ENCODE measurements around the gene SUPT3H. TPM values are rescaled to one million over a fixed set of nuclear protein-coding genes. Genes with fewer than 3 reads are reported as not detected.
A peak's percentile ranks its signal among the peaks of the same experiment; 100 is the strongest.

SUPT3H gene
- polyA plus RNA-seq, 1 donor = 12.0 TPM

GRCh38 chr6:44829836-44830235 lies 547.9 kb downstream of the SUPT3H start:
- DNase-seq = no peak
- no peak overlapping the region for H3K27ac ChIP-seq (ENCODE audit: low read length)
- H3K9me3 ChIP-seq (ENCODE audit: control insufficient read depth, low read depth, low read length) = no peaks in the 10 kb centered on the region
- H3K4me1 ChIP-seq (ENCODE audit: control insufficient read depth, insufficient read depth, low read length) = no peaks in the 10 kb centered on the region
- H3K36me3 ChIP-seq (ENCODE audit: control insufficient read depth, insufficient read depth, low read length) = no peaks in the 10 kb centered on the region
- no peaks in the 10 kb centered on the region for H3K27me3 ChIP-seq (ENCODE audit: control insufficient read depth, insufficient read depth, low read length)
- H3K4me3 ChIP-seq (ENCODE audit: low read length) = no peak overlapping the region
- no CpG with 5 or more reads among the region's 2 CpGs for WGBS (ENCODE audit: insufficient coverage, low lambda C conversion rate)

DNA sequence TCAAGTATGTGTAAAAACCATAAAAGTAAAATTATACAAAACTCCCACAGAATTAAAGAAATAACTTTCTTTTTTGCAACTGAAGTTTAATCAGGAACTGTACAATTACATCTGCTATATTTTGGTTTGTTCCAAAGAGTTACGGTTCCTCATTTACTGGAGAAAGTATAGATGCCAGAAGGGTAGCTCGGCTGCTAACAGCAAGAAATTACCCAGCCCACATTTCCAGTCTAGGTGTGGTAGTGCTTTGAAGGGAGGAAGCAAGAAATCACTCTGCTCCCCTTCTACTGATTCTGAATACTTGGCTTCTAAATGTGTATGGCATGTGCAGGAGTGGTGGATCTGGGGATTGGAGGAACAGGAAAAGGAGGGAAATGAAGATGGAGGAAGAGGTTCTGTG lies 549.0 kb downstream of the SUPT3H start:
- Histone ChIP-seq H3K4me3 (ENCODE audit: low read length) (no peak overlapping the region), H3K36me3 (ENCODE audit: control insufficient read depth, insufficient read depth, low read length) (no peaks in the 10 kb centered on the region), H3K27ac (ENCODE audit: low read length) (no peak overlapping the region), H3K27me3 (ENCODE audit: control insufficient read depth, insufficient read depth, low read length) (no peaks in the 10 kb centered on the region), H3K4me1 (ENCODE audit: control insufficient read depth, insufficient read depth, low read length) (no peaks in the 10 kb centered on the region), H3K9me3 (ENCODE audit: control insufficient read depth, low read depth, low read length) (no peaks in the 10 kb centered on the region)
- WGBS (ENCODE audit: insufficient coverage, low lambda C conversion rate) = 100% methylated on average over 1 of the region's 2 CpGs
- DNase-seq = no peak

GRCh38 chr6:44826025-44826676 lies 551.6 kb downstream of the SUPT3H start:
- Histone ChIP-seq H3K27me3 (ENCODE audit: control insufficient read depth, insufficient read depth, low read length) (no peaks in the 10 kb centered on the region), H3K4me1 (ENCODE audit: control insufficient read depth, insufficient read depth, low read length) (no peaks in the 10 kb centered on the region), H3K9me3 (ENCODE audit: control insufficient read depth, low read depth, low read length) (no peaks in the 10 kb centered on the region), H3K4me3 (ENCODE audit: low read length) (no peak overlapping the region), H3K27ac (ENCODE audit: low read length) (no peak overlapping the region), H3K36me3 (ENCODE audit: control insufficient read depth, insufficient read depth, low read length) (no peaks in the 10 kb centered on the region)
- 92% methylated on average over 2 of the region's 6 CpGs for WGBS (ENCODE audit: insufficient coverage, low lambda C conversion rate)
- no peak for DNase-seq

- no peaks in the 10 kb centered on the region for H3K27me3 ChIP-seq (ENCODE audit: control insufficient read depth, insufficient read depth, low read length)
- no peaks in the 10 kb centered on the region for H3K36me3 ChIP-seq (ENCODE audit: control insufficient read depth, insufficient read depth, low read length)
- H3K4me3 ChIP-seq (ENCODE audit: low read length) = no peak overlapping the region
- WGBS (ENCODE audit: insufficient coverage, low lambda C conversion rate) = no CpG with 5 or more reads among the region's 2 CpGs
- DNase-seq = peak; percentile 58 to 82
- no peak overlapping the region for H3K27ac ChIP-seq (ENCODE audit: low read length)
- H3K9me3 ChIP-seq (ENCODE audit: control insufficient read depth, low read depth, low read length) = no peaks in the 10 kb centered on the region
- H3K4me1 ChIP-seq (ENCODE audit: control insufficient read depth, insufficient read depth, low read length) = no peaks in the 10 kb centered on the region
Measured at GRCh38 chr6:44825273-44825672, 552.5 kb downstream of the SUPT3H start.

GRCh38 chr6:44824567-44824966 lies 553.2 kb downstream of the SUPT3H start:
- no peak for DNase-seq
- Histone ChIP-seq H3K27ac (ENCODE audit: low read length) (no peak overlapping the region), H3K4me3 (ENCODE audit: low read length) (no peak overlapping the region), H3K27me3 (ENCODE audit: control insufficient read depth, insufficient read depth, low read length) (no peaks in the 10 kb centered on the region), H3K36me3 (ENCODE audit: control insufficient read depth, insufficient read depth, low read length) (no peaks in the 10 kb centered on the region), H3K9me3 (ENCODE audit: control insufficient read depth, low read depth, low read length) (no peaks in the 10 kb centered on the region), H3K4me1 (ENCODE audit: control insufficient read depth, insufficient read depth, low read length) (no peaks in the 10 kb centered on the region)

GRCh38 chr6:44820759-44821158 lies 557.0 kb downstream of the SUPT3H start:
- no peak overlapping the region for H3K4me3 ChIP-seq (ENCODE audit: low read length)
- no peaks in the 10 kb centered on the region for H3K4me1 ChIP-seq (ENCODE audit: control insufficient read depth, insufficient read depth, low read length)
- no CpG with 5 or more reads among the region's 3 CpGs for WGBS (ENCODE audit: insufficient coverage, low lambda C conversion rate)

GRCh38 chr6:44820321-44820720 lies 557.4 kb downstream of the SUPT3H start:
- no peaks in the 10 kb centered on the region for H3K36me3 ChIP-seq (ENCODE audit: control insufficient read depth, insufficient read depth, low read length)
- no peaks in the 10 kb centered on the region for H3K27me3 ChIP-seq (ENCODE audit: control insufficient read depth, insufficient read depth, low read length)
- H3K4me3 ChIP-seq (ENCODE audit: low read length) = no peak overlapping the region
- no peaks in the 10 kb centered on the region for H3K9me3 ChIP-seq (ENCODE audit: control insufficient read depth, low read depth, low read length)
- no peak overlapping the region for H3K27ac ChIP-seq (ENCODE audit: low read length)
- 93% methylated on average over 2 of the region's 2 CpGs for WGBS (ENCODE audit: insufficient coverage, low lambda C conversion rate)
- no peak for DNase-seq
- no peaks in the 10 kb centered on the region for H3K4me1 ChIP-seq (ENCODE audit: control insufficient read depth, insufficient read depth, low read length)

More at GRCh38 chr6:44820759-44821158, 557.0 kb downstream of the SUPT3H start:
- no peaks in the 10 kb centered on the region for H3K36me3 ChIP-seq (ENCODE audit: control insufficient read depth, insufficient read depth, low read length)
- H3K27ac ChIP-seq (ENCODE audit: low read length) = no peak overlapping the region
- H3K27me3 ChIP-seq (ENCODE audit: control insufficient read depth, insufficient read depth, low read length) = no peaks in the 10 kb centered on the region
- no peak for DNase-seq
- no peaks in the 10 kb centered on the region for H3K9me3 ChIP-seq (ENCODE audit: control insufficient read depth, low read depth, low read length)

- Histone ChIP-seq H3K9me3 (ENCODE audit: control insufficient read depth, low read depth, low read length) (no peaks in the 10 kb centered on the region), H3K27me3 (ENCODE audit: control insufficient read depth, insufficient read depth, low read length) (no peaks in the 10 kb centered on the region), H3K36me3 (ENCODE audit: control insufficient read depth, insufficient read depth, low read length) (no peaks in the 10 kb centered on the region), H3K27ac (ENCODE audit: low read length) (no peak overlapping the region), H3K4me1 (ENCODE audit: control insufficient read depth, insufficient read depth, low read length) (peaks cover 5% of the 10 kb centered on the region), H3K4me3 (ENCODE audit: low read length) (no peak overlapping the region)
- no peak for DNase-seq
Measured at GRCh38 chr6:44811456-44811855, 566.3 kb downstream of the SUPT3H start.

DNA sequence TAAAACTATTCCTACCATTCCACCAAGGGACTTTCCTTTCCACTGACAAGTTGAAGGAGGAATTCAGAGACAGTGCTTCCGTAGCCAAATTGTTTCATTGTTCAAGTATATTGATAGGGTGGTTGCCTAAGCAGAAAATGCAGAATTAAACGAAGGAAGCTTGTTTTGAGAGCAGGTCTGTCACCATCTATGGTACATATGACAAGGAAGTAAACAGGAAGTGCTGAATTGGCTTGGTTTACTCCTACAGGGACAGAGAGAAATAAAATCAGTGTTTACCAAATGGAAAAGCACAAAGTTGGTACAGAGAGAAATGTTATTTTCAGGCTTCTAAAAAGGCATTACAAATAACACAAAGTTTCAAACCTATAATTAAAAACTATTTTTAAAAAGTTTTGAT lies 568.5 kb downstream of the SUPT3H start:
- Histone ChIP-seq H3K4me1 (ENCODE audit: control insufficient read depth, insufficient read depth, low read length) (peaks cover 5% of the 10 kb centered on the region), H3K27me3 (ENCODE audit: control insufficient read depth, insufficient read depth, low read length) (no peaks in the 10 kb centered on the region), H3K4me3 (ENCODE audit: low read length) (no peak overlapping the region), H3K27ac (ENCODE audit: low read length) (no peak overlapping the region), H3K9me3 (ENCODE audit: control insufficient read depth, low read depth, low read length) (no peaks in the 10 kb centered on the region), H3K36me3 (ENCODE audit: control insufficient read depth, insufficient read depth, low read length) (no peaks in the 10 kb centered on the region)
- no peak for DNase-seq
- WGBS (ENCODE audit: insufficient coverage, low lambda C conversion rate) = no CpG with 5 or more reads among the region's 2 CpGs

DNA sequence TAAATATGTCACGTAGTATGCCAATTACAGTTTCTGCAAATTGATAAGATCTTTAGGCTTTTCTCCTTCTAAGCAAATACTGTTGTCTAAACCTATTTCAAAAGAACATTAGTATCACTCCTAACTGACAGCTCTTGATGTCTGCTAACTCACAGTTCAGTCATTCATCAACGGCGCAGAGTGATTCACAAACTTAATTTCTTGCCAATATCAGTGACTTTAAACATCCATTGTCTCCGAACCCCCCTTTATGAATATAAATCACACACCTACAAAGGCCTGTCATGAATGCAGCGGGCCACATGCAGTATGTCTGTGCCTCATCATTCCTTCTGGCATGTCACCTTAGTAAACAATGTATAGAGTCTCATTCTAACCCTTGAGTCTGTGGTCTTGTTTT lies 569.6 kb downstream of the SUPT3H start:
- DNase-seq = no peak
- H3K27me3 ChIP-seq (ENCODE audit: control insufficient read depth, insufficient read depth, low read length) = no peaks in the 10 kb centered on the region
- no peak overlapping the region for H3K4me3 ChIP-seq (ENCODE audit: low read length)
- no CpG with 5 or more reads among the region's 5 CpGs for WGBS (ENCODE audit: insufficient coverage, low lambda C conversion rate)
- no peaks in the 10 kb centered on the region for H3K36me3 ChIP-seq (ENCODE audit: control insufficient read depth, insufficient read depth, low read length)
- H3K27ac ChIP-seq (ENCODE audit: low read length) = no peak overlapping the region
- H3K4me1 ChIP-seq (ENCODE audit: control insufficient read depth, insufficient read depth, low read length) = peaks cover 5% of the 10 kb centered on the region
- H3K9me3 ChIP-seq (ENCODE audit: control insufficient read depth, low read depth, low read length) = no peaks in the 10 kb centered on the region

DNA sequence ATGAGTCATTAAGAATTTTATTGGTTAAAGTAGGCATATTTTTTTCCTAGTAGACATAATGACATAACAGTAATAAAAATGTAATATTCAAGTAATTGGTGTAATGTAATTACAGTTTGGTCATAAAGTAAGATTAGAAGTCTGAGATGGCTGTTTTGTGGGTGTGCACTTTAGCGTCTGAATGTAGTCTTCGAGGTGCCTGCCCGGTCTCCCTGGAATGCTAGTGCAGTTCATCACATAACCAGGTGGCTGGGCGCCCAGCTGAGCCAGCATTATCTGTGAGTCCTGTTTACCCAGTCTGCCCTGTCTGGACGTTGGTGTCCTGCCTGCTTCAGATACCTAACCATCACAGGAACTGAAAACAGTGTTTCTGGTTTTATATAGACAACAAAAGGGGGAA lies 571.1 kb downstream of the SUPT3H start:
- no peaks in the 10 kb centered on the region for H3K27me3 ChIP-seq (ENCODE audit: control insufficient read depth, insufficient read depth, low read length)
- H3K4me3 ChIP-seq (ENCODE audit: low read length) = no peak overlapping the region
- no peaks in the 10 kb centered on the region for H3K9me3 ChIP-seq (ENCODE audit: control insufficient read depth, low read depth, low read length)
- H3K4me1 ChIP-seq (ENCODE audit: control insufficient read depth, insufficient read depth, low read length) = peaks cover 5% of the 10 kb centered on the region
- H3K36me3 ChIP-seq (ENCODE audit: control insufficient read depth, insufficient read depth, low read length) = no peaks in the 10 kb centered on the region
- no CpG with 5 or more reads among the region's 5 CpGs for WGBS (ENCODE audit: insufficient coverage, low lambda C conversion rate)
- peak; percentile 63 to 82 for DNase-seq
- H3K27ac ChIP-seq (ENCODE audit: low read length) = peak overlapping the region; percentile 47

Data from large intestine (tissue), 3 donors.